Glomerular endothelial cell (primary cell): ENCODE data around the gene GPN3. TPM values are rescaled to one million over a fixed set of nuclear protein-coding genes. Genes with fewer than 3 reads are reported as not detected.
"Not testable (repeated sequence)": the region's sequence is repeated elsewhere in the genome, so short reads cannot be mapped to it uniquely, and the experiment has no call there.

Source experiments
- DNase-seq: peaks from one replicate; pipeline ENCODE4 v3.0.0-alpha.2; 2011; ENCODE audit warnings: low read depth, low spot score; ENCODE audit errors: extremely low read depth
- total RNA-seq: library from RNA; depleted of rRNA; stranded (reverse); fragments of >200 nt; gene quantifications from 2 replicates; pipeline ENCODE4 v1.2.3, GENCODE V29; 2015

GPN3 gene
- total RNA-seq, 1 donor from 2014 or later: 20.1 TPM

GRCh38 chr12:110449799-110450497 is 18.1 kb downstream of the GPN3 start, which contains the start of gene ARPC3:
Gene ARPC3, minus strand, starts transcription at chr12:110450337. Its CDS starts 77 bp downstream, at chr12:110450260.
- DNase-seq: no peak

DNA sequence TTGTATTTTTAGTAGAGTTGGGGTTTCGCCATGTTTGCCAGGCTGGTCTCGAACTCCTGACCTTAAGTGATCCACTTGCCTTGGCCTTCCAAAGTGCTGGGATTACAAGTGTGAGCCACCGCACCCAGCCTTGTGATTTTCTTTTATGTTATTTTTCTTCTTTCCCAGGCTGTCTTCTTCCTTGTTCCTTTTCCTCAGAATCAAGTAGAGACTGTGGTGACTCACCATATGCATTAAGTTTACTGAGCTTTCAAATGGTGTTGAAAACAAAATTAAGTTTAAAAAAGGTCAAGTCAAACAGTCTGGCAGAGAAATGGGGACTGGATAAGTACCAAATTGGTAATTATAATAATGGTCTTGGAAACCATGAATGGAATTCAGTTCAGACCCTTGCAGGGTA is 23.6 kb downstream of the GPN3 start:
- DNase-seq: no peak

- DNase-seq: no peak
Observed at GRCh38 chr12:110436231-110436630, 31.8 kb downstream of the GPN3 start.

DNA sequence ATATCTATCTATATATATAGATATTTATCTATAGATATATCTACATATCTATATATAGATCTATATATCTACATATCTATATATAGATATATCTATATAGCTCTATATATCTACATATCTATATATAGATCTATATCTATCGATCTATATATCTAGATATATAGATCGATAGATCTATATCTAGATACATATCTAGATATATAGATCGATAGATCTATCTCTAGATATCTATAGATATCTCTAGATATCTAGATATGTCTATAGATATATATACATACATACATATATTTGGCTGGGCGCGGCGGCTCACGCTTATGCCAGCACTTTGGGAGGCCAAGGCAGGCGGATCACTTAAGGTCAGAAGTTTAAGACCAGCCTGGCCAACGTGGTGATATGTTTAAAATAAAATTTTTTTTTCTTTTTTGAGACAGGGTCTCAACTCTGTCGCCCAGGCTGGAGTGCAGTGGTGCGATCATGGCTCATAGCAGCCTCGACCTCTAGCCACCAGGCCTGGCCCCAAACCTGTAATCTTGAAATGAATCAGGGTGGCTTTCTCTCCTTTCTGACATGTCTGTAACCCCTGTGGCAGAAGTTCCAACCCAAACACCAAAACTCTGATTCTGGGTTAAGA is 36.0 kb downstream of the GPN3 start:
- DNase-seq: no peak

GRCh38 chr12:110429676-110430075 is 38.4 kb downstream of the GPN3 start:
- not testable (repeated sequence) for DNase-seq

- DNase-seq: no peak
Observed at GRCh38 chr12:110426406-110426805, 41.7 kb downstream of the GPN3 start.

DNA sequence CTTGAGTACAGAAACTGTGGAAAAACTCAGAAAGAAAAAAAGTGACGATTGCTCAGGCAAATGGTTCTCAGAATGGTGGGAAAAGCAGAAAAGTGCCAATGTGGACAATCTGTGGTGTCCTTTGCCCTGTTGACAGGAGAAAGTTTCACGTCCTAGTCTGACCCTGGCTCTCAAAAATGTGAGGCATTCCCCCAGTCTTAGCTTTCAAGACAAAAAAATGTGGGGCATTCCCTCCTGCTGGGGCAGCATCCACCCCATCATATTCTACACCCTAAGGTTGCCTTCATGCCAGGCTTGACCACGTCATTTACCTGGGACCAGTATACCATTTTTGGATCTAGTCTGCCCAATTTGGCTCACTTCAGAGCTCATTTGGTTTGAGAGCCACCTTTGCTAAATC is 43.8 kb downstream of the GPN3 start:
- no peak for DNase-seq

GRCh38 chr12:110421701-110422100 is 46.4 kb downstream of the GPN3 start:
- DNase-seq: no peak

DNA sequence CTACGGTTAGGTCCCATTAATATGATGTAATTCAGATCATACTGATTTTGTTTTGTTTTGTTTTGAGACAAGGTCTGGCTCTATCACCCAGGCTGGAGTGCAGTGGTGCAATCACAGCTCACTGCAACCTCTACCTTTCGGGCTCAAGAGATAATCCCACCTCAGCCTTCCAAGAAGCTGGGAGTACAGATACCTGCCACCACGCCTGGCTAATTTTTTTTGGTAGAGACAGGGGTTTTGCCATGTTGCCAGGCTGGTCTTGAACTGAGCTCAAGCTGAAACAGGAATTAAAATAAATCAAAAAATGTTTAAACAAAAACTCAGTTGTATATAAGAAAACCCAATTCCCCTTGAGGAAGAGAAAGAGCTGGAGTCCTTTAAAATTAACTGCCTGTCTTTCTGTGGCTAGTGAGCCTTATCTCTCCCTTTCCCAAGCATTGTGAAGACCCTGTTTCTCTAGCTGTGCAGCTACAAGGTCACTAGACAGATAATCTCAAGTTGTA is 46.8 kb downstream of the GPN3 start:
- no peak for DNase-seq

DNA sequence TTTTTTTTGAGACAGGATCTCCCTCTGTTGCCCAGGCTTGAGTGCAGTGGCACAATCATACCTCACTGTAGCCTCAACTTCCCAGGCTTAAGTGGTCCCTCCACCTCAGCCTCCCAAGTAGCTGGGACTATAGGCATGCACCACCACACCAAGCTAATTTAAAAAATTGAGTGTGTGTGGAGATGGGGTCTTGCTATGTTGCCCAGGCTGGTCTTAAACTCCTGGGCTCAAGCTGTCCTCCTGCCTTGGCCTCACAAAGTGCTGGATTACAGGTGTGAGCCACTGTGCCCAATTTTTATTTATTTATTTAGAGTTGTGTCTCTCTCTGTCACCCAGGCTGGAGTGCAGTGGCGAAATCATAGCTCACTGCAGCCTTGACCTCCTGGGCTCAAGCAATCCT is 47.4 kb downstream of the GPN3 start:
- DNase-seq: not testable (repeated sequence)

GRCh38 chr12:110417113-110417512 is 50.9 kb downstream of the GPN3 start:
- not testable (repeated sequence) for DNase-seq

GRCh38 chr12:110410086-110410485 is 58.0 kb downstream of the GPN3 start:
- not testable (repeated sequence) for DNase-seq

- DNase-seq: not testable (repeated sequence)
Observed at GRCh38 chr12:110405126-110405662, 62.9 kb downstream of the GPN3 start.

GRCh38 chr12:110403976-110404682 is 63.9 kb downstream of the GPN3 start:
- no peak for DNase-seq

DNA sequence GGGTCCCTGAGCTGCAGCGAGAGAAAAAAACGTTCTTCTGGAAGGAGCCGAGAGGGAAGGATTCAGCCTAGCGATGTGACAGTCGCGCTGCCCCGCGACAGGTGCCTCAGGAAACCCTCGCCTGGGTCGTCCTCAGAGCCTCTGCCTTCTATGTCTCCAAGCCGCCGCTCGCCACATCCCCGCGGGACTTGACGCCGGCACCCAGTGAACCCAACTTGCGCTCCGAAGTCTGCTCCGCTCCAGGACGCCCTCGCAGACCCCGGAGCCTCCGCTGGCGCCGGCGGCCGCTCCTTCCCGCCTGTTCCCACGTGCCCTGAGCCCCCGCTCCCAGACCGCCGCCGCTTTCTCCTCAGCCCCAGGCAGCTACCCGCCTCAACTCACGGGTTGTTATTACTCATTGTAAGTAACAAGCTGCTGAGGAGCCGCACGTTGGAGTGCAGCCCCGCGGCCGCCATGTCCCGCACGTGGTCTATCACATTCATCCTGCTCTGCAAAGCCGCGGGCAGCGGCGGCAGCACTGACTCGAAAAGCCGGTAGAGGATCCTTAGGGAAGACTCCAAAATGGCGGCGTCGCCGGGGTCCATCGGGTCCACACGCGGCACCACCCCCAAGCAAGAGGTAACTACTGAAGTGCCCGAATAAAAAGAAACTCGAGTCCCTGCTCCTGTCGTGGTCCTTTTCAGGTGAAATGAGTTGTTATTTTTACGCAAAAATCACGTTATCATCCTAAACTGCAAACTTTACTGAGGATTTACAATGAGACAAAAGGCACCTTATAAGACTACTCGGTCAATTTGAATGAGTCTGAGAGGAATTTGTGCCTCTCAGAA is 64.7 kb downstream of the GPN3 start, which contains the start of gene ANAPC7:
Gene ANAPC7 (minus strand): TSS at position 563 of the 830 bp plus-strand sequence. CDS start 81 bp downstream, at position 482.
- peak; percentile 75 for DNase-seq

Other genes starting within 250 kb of the GPN3 start
- 147 and 176 TPM in 2 replicates for gene ATP2A2, start 187.0 kb downstream of the GPN3 start, total RNA-seq
- gene ANAPC7, start 64.5 kb downstream of the GPN3 start, total RNA-seq: 41.5 and 67.1 TPM in 2 replicates
- gene ARPC3, start 17.9 kb downstream of the GPN3 start, total RNA-seq: 667 and 1,344 TPM in 2 replicates
- 7.1 and 10.7 TPM in 2 replicates for gene FAM216A, start 588 bp upstream of the GPN3 start, total RNA-seq
- gene VPS29, start 33.9 kb upstream of the GPN3 start, total RNA-seq: 102 and 129 TPM in 2 replicates
- 0.05 and 0.29 TPM in 2 replicates for gene RAD9B, start 34.1 kb upstream of the GPN3 start, total RNA-seq
- 11.0 and 11.4 TPM in 2 replicates for gene PPTC7, start 115.1 kb upstream of the GPN3 start, total RNA-seq
- gene TCTN1, start 145.9 kb upstream of the GPN3 start, total RNA-seq: 34.6 and 42.7 TPM in 2 replicates
- gene HVCN1, start 220.9 kb upstream of the GPN3 start, total RNA-seq: 0.58 and 1.9 TPM in 2 replicates